Hepatocyte (in vitro differentiated cells): ENCODE results near the gene ARHGAP21.

ENCODE experiments used
- EZH2 ChIP-seq: fragments of 200-600 bp; sonication (generic); IDR thresholded peaks from 2 replicates; pipeline ENCODE4 v1.6.1; 2016; ENCODE audit warnings: antibody characterized with exemption, mild to moderate bottlenecking, borderline replicate concordance
- EZH2phosphoT487 ChIP-seq: fragments of 200-600 bp; sonication (generic); IDR thresholded peaks from one replicate; pipeline ENCODE4 v1.6.1; 2018; ENCODE audit warnings: antibody characterized with exemption, mild to moderate bottlenecking, low read depth, moderate library complexity; ENCODE audit not compliant: unreplicated experiment, severe bottlenecking
- TF ChIP-seq, protein P1 (sequence below): fragments of 200-600 bp; sonication (generic); IDR thresholded peaks from 2 replicates; pipeline ENCODE4 v1.5.1; 2016; ENCODE audit warnings: antibody characterized with exemption, mild to moderate bottlenecking; ENCODE audit not compliant: poor library complexity

DNA sequence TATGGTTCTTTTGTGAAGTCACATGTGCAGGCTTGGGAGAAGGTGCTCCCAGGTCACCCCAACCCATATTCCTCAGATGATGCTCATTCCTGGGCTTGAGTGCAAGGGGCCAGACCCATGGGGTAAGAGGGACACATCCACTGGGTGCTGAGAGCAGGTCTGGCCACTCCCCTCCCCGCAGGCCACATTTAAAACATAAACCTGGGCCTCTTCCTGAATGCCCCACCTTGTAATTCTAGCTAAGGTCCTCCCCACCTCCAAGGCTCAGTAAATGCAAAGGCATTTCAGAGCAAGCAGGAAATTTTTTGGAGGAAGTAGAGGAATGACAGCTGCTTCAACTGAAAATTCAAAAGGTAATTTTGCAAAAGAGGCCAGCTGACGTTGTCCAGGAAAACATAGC is 172.5 kb downstream of the ARHGAP21 start:
- TF ChIP-seq, protein P1, sequence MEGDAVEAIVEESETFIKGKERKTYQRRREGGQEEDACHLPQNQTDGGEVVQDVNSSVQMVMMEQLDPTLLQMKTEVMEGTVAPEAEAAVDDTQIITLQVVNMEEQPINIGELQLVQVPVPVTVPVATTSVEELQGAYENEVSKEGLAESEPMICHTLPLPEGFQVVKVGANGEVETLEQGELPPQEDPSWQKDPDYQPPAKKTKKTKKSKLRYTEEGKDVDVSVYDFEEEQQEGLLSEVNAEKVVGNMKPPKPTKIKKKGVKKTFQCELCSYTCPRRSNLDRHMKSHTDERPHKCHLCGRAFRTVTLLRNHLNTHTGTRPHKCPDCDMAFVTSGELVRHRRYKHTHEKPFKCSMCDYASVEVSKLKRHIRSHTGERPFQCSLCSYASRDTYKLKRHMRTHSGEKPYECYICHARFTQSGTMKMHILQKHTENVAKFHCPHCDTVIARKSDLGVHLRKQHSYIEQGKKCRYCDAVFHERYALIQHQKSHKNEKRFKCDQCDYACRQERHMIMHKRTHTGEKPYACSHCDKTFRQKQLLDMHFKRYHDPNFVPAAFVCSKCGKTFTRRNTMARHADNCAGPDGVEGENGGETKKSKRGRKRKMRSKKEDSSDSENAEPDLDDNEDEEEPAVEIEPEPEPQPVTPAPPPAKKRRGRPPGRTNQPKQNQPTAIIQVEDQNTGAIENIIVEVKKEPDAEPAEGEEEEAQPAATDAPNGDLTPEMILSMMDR, result no peak
- TF ChIP-seq EZH2 (no peak), EZH2phosphoT487 (no peak)
